Gastroesophageal sphincter (tissue), 4 donors: ENCODE data around the gene VWA2. TPM values are rescaled to one million over a fixed set of nuclear protein-coding genes. Genes with fewer than 3 reads are reported as not detected.

Experiments used
- ATAC-seq: fragments of 150-250 bp; one replicate; pipeline ENCODE4 v1.9.1; 2016; ENCODE audit warnings: mild to moderate bottlenecking, moderate library complexity
- H3K27ac ChIP-seq, 4 donors: fragments of 200-600 bp; sonication (generic) in 3 of 4; 1 replicate in 3 of 4; 2 replicates in 1 of 4; pipeline ENCODE4 v1.5.1; 2016 to 2019
- H3K27me3 ChIP-seq: fragments of 200-600 bp; sonication (generic); one replicate; pipeline ENCODE4 v1.5.1; 2019
- H3K36me3 ChIP-seq, 2 donors: fragments of 200-600 bp; sonication (generic); one replicate each; pipeline ENCODE4 v1.5.1; 2019; ENCODE audit warnings: control low read depth in 1 of 2
- H3K4me1 ChIP-seq, 3 donors: fragments of 200-600 bp; sonication (generic); 1 replicate in 2 of 3; 2 replicates in 1 of 3; pipeline ENCODE4 v1.5.1; 2016 to 2019; ENCODE audit warnings: control low read depth in 2 of 3
- H3K4me3 ChIP-seq, 2 donors: fragments of 200-600 bp; sonication (generic); one replicate each; pipeline ENCODE4 v1.5.1; 2019; ENCODE audit warnings: mild to moderate bottlenecking in 1 of 2, moderate library complexity in 1 of 2
- H3K9me3 ChIP-seq, 3 donors: fragments of 200-600 bp; sonication (generic); one replicate each; pipeline ENCODE4 v1.5.1; 2017 to 2019; ENCODE audit warnings: control low read depth in 2 of 3
- EP300 ChIP-seq: sonication (generic); formaldehyde crosslinking; IDR thresholded peaks from one replicate; pipeline ENCODE4 v1.6.1; 2017; ENCODE audit warnings: antibody characterized with exemption, mild to moderate bottlenecking
- POLR2A ChIP-seq, 2 donors: fragments of 450-650 bp; IDR thresholded peaks; one replicate each; pipeline ENCODE4 v1.6.1; 2017; ENCODE audit warnings: antibody characterized with exemption in 2 of 2, mild to moderate bottlenecking in 2 of 2, moderate library complexity in 1 of 2
- POLR2AphosphoS5 ChIP-seq: sonication (generic); formaldehyde crosslinking; IDR thresholded peaks from one replicate; pipeline ENCODE4 v1.6.1; 2017; ENCODE audit warnings: antibody characterized with exemption
- WGBS, 2 donors: methylation state at CpG; one replicate each; pipeline ENCODE4 v1.1.5; 2018; ENCODE audit warnings: low coverage in 1 of 2; 5-methylcytosine and 5-hydroxymethylcytosine counted together
- total RNA-seq, 4 donors: library from RNA; depleted of rRNA; stranded (reverse); fragments of >200 nt; gene quantifications; one replicate each; pipeline ENCODE4 v1.1.0, GENCODE V29; 2016
- TF ChIP-seq, protein P1 (sequence below), 4 experiments: fragments of 200-600 bp in 2 of 4; fragments of 450-650 bp in 2 of 4; sonication (generic) in 1 of 4; IDR thresholded peaks; one replicate each; pipeline ENCODE4 v1.5.1; 2017 to 2019; ENCODE audit warnings: antibody characterized with exemption in 4 of 4, mild to moderate bottlenecking in 2 of 4, moderate library complexity in 2 of 4

VWA2 gene
- total RNA-seq, 4 donors from 2014 or later: 0.13 to 0.25 TPM; not detected in 2

GRCh38 chr10:114336823-114337509 is 97.9 kb downstream of the VWA2 start:
- peaks cover 0 to 36% of the 10 kb centered on the region in 2 donors for H3K36me3 ChIP-seq
- ATAC-seq: no peak
- H3K4me3 ChIP-seq: no peak overlapping the region
- TF ChIP-seq, protein P1, sequence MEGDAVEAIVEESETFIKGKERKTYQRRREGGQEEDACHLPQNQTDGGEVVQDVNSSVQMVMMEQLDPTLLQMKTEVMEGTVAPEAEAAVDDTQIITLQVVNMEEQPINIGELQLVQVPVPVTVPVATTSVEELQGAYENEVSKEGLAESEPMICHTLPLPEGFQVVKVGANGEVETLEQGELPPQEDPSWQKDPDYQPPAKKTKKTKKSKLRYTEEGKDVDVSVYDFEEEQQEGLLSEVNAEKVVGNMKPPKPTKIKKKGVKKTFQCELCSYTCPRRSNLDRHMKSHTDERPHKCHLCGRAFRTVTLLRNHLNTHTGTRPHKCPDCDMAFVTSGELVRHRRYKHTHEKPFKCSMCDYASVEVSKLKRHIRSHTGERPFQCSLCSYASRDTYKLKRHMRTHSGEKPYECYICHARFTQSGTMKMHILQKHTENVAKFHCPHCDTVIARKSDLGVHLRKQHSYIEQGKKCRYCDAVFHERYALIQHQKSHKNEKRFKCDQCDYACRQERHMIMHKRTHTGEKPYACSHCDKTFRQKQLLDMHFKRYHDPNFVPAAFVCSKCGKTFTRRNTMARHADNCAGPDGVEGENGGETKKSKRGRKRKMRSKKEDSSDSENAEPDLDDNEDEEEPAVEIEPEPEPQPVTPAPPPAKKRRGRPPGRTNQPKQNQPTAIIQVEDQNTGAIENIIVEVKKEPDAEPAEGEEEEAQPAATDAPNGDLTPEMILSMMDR (IDR thresholded peaks at IDR 0.05): no peak
- TF ChIP-seq EP300: no peak
- TF ChIP-seq POLR2A (IDR thresholded peaks at IDR 0.05): no peak
- TF ChIP-seq POLR2AphosphoS5: no peak
- H3K4me1 ChIP-seq: peaks cover 0 to 26% (median 0%) of the 10 kb centered on the region in 3 donors
- 81 to 93% methylated on average over 3 to 4 of the region's 10 CpGs for WGBS, 2 donors
- H3K27ac ChIP-seq: no peak overlapping the region
- H3K27me3 ChIP-seq: no peaks in the 10 kb centered on the region
- H3K9me3 ChIP-seq: no peaks in the 10 kb centered on the region

DNA sequence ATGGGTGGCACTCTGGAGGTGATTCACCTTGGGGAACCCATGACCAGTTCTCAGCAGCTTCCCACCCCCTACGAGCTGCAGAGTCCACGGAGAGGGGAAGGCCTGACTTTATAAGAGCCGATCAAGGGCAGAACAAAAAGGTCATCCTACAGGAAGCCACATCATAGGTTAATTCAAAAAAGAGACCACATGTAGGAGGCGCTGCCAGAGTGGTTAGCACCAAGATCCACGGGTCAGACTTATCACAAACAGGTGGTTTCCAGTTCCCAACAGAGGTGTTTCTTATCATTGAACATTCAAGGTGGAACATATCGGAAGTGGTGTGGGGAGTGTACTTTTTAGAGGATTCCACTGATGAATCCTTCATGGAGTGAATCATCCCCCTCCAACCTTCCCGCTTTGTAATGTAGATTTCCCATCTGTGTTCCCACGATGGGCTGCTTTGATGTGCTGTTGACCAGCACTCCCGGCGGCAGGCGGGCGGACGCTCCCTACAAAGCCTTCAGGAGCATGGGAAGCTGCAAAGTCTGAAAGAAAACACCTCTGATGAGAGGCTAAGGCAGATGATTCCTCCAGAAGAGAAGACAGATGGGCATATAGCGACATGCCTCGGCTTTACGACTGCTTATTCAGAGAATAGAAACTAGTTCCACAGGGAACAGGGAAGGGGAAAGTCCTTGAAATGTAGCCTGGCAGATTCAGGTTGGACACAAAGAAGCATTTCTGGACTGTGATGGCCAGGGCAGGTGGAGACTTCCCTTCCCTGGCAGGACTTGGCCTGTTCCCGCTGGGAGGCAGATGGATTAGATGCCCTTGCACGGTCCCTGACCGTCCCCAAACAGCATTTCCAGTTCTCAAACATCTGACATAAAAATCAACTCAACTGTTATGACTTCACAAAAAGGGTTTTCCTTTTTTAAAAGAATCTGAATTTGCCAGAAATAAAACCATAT is 98.7 kb downstream of the VWA2 start:
- ATAC-seq: no peak
- Histone ChIP-seq H3K4me3 (no peak overlapping the region), H3K27me3 (no peaks in the 10 kb centered on the region), H3K9me3 (no peaks in the 10 kb centered on the region), H3K4me1 (peaks cover 0 to 18% (median 0%) of the 10 kb centered on the region in 3 donors), H3K27ac (no peak overlapping the region), H3K36me3 (peaks cover 0 to 36% of the 10 kb centered on the region in 2 donors)
- no peak for TF ChIP-seq EP300
- no peak for TF ChIP-seq POLR2A (IDR thresholded peaks at IDR 0.05)
- TF ChIP-seq, protein P1 (IDR thresholded peaks at IDR 0.05): no peak
- no peak for TF ChIP-seq POLR2AphosphoS5
- WGBS, 2 donors: 81 to 91% methylated on average over 9 of the region's 19 CpGs

DNA sequence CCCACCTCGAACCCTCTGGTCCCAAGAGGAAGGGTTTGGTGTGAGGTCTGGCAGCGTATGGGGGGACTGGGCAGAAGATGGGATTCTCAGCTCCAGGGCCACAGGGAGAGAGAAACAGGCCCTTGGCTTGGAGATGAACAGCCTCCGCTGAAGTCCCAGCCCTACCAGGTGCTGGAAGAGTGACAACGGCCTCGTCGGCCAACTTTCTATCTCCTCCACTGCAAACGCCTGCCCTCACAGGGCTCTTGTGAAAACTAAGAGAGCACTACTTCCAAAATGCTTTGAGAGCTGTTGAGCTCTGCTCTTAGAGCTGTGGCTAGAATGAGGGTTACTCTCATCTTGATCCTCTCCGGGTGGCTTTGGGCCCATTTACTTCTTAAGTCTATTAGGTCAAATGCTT is 101.8 kb downstream of the VWA2 start:
- Histone ChIP-seq H3K9me3 (no peaks in the 10 kb centered on the region), H3K4me1 (peaks cover 0 to 17% (median 0%) of the 10 kb centered on the region in 3 donors), H3K4me3 (no peak overlapping the region), H3K27ac (no peak overlapping the region), H3K36me3 (peaks cover 0 to 36% of the 10 kb centered on the region in 2 donors), H3K27me3 (no peaks in the 10 kb centered on the region)
- WGBS, 2 donors: 69% methylated on average over 4 of the region's 8 CpGs; no CpG with 5 or more reads in 1 of the 2 donors
- TF ChIP-seq POLR2A (IDR thresholded peaks at IDR 0.05) (no peak), EP300 (no peak), POLR2AphosphoS5 (no peak)
- TF ChIP-seq, protein P1 (IDR thresholded peaks at IDR 0.05): no peak
- no peak for ATAC-seq

Other genes starting within 250 kb of the VWA2 start
- gene ADRB1, start 195.4 kb upstream of the VWA2 start, total RNA-seq: 1 to 10 TPM; 1.8 to 9.1 (median 6.8) TPM
- 10 to 100 TPM; 15.8 to 24.7 (median 20.4) TPM for gene CCDC186, start 65.1 kb upstream of the VWA2 start, total RNA-seq
- gene TDRD1, start 59.9 kb upstream of the VWA2 start, total RNA-seq: under 1 TPM in 2 of 4 donors, not detected in 2; 0.12 to 0.42 TPM
- 10 to 100 TPM; 20.5 to 29.5 (median 23.9) TPM for gene AFAP1L2, start 165.2 kb downstream of the VWA2 start, total RNA-seq